GM19238 (cell line): ENCODE data around the gene CEP83.
"Not testable (repeated sequence)": the region's sequence is repeated elsewhere in the genome, so short reads cannot be mapped to it uniquely, and the experiment has no call there.

Experiments used
- DNase-seq: peaks from one replicate; pipeline ENCODE4 v3.0.0; 2011; ENCODE audit warnings: low spot score; ENCODE audit not compliant: insufficient read length

CEP83 gene

DNA sequence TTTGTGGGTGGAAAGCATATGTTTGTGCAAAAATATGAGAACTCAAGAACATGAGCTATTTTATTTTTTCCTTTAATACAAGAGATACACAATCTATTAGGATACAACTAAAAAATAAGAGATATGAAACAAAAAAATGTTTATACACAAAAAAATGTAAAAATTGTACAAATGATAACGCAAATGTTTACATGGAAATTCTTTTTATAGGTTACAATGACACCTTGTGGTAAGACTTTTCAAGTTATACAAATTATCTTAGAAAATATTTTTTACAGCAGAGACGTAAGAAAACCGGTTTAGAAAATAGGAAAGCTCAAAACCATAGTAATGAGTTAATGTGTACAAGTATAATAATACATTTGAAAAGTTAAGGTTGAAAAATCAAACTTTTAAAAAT, 25.5 kb downstream of the CEP83 start:
- DNase-seq: no peak

DNA sequence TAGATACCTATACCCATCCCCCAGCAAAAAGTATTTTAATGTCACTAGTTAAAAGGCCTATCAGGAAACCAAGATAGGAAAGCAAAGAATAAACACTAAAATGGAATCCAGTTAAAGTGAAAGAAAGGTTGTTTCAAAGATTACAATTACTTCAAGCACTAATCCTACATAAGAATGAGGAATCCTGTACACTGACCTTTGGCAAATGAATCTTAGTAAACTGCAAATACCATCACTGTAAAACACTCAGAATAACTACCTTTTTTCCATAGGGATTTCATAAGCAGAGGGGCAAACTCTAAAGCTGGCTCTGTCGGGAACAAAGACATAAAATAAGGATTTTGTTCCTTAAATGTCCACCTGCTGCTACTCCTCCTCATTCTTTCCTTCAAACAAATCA, 25.9 kb downstream of the CEP83 start:
- no peak for DNase-seq

DNA sequence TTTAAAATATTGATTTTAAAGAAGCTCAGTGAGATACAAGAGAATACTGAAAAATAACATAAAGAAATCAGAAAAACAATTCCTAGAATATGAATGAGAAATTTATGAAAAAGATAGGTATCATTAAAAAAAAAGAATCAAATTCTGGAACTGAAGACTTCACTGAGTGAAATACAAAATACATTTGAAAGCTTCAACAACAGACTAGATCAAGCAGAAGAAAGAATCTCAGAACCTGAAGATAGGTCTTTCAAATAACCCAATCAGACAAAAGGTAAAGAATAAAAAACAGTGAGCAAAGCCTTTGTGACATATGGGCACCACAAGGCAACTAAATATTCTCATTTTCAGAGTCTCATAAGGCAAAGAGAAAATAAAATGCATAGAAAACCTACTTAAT, 29.4 kb downstream of the CEP83 start:
- no peak for DNase-seq

DNA sequence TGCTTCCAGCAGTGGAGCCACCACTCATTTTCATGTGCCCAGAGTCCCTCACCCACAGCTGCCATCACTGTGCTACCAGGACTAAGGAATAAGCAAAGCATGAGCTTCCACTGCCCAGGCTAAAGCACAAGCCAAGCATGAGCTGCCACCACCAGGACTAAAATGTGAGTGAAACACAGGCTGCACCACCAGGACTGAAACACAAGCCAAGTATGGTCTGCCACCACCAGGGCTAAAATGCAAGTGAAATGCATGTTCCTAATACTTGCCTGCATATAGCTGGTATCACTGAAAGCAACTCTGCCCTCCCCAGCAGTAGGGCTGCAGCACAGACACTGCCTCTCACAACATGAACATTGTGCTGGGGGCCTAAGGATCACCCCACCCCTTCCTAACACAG, 30.0 kb downstream of the CEP83 start:
- no peak for DNase-seq

DNA sequence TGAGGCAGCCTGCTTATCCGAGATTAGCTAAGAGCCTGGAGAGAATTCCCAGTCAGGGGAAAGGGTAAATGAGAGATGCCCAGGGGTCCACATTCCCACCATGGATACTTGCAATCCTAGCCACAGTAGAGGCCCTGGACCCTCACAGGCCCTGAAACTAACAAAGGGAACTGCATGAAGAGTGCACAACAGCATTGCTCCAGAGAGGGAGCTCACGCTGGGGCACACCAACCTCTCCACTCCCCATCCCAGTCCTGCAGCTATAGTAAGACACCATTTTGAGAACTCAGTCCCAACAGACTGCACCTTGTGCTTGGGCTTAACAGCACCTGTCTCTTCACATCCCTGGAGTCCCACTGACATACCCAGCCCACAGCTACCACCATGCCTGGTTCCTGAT, 30.5 kb downstream of the CEP83 start:
- no peak for DNase-seq

DNA sequence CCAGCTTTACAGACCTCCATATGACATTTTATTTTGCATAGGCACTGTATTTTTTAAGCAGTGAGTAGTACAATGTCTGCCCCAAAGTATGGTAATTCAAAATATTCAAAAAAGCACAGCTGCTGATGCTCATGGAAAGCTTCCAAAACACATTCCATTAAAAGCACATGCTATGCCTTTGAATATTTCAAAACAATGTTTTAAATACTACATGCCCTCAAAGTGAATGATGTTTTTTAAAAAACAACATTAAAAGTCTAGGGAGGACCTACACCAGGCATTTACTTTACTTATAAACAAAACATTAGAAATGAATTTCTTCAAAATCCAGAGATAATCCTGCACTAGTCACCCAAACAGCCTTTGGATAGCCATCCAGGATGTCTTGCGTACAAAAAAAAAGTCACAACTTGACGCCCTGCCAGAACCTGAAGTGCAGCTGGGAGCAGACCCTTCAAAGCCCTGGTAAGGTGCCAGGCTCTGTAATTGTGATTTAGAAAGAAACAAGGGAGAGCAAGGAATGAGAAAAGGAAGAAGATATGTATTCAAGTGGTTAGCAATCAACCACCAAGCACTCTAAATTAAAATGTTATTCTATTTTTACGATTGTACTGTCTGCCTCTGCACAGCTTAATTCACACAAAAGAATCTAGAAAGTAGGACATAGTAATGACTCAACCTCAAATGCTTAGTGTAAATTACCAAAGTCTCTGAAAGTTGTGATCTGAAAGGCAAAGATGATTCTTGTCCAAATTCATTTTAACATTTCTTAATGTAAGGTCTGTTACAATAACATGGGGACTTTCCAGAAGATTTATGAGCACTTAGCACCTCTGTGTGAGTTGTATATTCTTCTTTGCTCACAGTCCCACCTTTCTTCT, 31.9 kb downstream of the CEP83 start:
- no peak for DNase-seq

DNA sequence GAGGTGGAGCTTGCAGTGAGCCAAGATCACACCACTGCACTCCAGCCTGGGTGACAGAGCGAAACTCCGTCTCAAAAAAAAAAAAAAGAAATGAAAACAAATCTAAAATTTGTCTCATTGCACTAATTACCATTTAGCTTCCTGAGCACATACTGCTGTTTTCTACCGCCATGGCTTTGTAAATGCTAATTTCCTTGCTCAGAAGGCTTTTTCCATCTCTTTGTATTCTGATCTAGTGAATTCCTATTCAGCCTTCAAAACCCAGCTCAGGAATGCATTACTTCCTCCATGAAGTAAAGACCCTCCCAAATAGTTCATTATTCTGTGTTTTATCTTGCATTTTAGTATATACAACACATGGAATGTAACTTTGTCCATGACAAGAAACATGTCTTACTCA, 33.6 kb downstream of the CEP83 start:
- DNase-seq: no peak

DNA sequence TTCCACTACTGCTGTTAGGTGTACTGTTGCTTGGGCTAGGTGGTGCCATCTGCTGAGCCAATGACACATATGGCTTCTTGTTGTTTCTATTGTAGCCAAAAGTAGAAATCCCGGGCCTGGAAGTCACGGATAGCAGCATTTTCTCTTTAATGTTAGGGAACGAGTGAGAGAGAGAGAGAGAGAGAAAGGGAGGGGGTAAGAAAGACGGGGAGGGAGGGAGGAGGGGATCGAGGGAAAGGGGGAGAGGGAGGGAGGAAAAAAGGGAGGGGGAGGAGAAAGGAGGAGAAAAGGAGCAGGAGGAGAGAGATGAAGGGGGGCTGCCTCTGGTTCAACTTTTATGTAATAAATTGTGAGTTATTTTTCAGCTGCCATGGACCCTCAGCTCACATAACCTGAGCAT, 34.8 kb downstream of the CEP83 start:
- not testable (repeated sequence) for DNase-seq

DNA sequence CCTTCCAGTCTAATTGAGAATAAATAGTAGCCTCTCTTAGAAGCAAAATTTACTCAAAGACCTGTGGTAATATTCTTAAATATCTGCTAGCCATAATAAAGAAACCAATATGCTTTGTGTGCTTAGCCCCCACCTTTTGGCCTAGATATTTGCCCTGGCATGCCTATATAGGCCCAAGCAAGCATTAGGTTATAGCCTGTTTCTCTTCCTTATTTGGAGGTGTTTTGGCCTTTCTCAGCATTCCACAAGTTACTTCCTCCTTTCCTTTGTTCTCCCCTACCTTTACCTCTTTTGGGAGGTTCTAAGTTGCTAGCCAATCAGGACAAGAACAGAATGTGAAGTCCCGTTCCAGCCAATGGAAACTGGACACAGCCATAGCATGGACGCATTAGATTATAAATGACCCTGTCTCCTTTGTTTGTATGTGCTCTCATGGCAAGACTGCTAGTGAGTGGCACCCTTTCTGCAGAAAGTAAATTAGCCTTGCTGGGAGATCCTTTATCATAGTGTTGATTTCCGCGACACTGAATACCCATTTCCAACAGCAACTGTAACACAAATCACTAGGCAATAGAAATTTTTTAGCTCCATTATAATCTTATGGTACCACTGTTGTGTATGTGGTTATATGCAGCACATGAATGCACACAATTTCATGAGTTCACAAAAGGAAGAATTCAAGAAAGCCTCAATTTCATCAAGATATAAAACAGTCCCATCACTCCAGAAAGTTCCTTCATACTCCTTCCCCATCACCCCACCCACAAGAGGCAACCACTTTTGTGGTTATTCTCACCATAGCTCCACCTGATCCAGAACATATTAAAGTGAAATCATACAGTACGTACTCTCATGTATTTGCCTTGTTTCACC, 37.6 kb downstream of the CEP83 start:
- no peak for DNase-seq

DNA sequence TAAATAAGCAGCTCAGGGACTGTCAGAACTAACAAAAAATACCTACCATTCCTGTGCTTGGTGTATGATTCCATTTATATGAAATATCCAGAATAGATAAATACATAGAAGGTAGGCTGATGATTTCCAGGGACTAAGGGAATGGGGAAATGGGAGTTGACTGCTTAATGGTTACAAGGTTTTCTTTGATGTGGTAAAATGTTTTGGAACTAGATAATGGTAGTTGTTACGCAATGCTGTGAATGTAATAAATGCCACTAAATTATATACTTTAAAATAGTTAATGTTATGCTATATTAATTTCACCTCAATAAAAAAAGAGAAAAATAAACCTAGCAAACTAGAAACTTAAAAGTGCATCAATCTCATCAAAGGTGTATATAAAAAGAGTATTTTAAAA, 41.1 kb downstream of the CEP83 start:
- no peak for DNase-seq

DNA sequence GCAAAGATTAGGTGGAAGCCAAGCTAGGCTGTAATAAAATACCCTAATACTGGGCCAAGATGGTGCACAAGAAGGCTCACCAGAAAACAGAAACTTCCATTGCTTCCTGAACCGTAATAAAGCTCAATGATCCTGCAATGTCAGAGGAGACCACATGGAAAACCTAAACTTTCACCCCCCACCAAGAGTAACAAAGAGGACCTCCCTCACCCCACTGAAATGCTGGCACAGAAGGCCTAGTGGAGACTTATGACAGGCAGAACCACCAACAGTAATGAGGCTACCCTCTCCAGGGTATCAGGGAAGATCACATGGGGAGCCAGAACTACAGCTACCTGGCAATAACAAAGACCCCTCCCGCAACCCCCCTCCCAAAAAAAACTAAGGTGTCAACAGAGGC, 43.1 kb downstream of the CEP83 start:
- DNase-seq: no peak

DNA sequence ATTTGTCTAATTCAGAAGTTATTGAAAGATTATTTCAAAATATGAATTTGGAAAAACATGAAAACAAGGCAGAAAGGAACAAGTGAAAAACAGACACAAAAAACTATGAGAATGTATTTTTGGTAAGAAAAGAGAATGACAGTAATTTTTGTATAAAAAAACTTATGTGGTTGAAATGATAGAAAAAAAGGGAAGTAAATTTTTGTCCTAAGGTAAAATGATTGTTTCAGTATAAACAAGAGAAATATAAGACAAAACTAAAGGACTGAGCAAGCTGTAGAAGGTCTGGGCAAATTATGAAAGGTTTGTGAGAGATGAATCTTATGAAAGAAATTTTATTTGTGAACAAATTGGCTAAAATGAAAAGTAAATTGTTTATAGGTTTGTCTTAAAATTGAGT, 44.6 kb downstream of the CEP83 start:
- DNase-seq: no peak

DNA sequence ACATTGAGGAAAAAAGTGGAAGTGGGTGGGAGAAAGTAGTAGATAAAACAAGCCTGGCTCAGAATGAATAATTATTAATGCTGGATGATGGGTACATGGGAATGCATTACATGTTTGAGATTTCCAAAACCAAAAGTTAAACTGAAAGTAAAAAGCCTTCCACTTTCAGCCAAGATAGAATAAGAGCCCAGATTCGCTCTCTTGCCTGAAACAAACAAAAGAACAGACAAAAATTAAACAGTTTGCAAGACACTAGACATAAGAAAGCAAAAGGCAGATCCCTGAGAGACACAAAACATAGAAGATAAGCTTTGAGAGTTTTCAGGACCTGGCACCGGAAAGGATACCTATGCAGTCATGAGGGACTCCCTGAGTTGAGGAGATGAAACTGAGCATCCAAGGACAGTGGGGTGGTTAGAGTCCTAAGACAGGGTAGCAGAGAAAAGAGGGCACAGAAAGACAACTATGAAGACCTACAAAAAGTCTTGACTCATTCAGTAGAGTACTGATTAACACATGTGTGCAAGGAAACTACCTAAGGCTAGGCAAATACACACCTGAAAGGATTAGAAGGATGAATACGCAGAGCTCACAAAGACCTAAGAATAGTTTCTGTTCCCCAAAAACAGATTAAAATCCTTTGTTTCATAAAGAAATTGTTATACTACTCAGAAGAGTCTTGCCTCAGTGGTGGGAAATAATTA, 54.1 kb downstream of the CEP83 start:
- DNase-seq: no peak

DNA sequence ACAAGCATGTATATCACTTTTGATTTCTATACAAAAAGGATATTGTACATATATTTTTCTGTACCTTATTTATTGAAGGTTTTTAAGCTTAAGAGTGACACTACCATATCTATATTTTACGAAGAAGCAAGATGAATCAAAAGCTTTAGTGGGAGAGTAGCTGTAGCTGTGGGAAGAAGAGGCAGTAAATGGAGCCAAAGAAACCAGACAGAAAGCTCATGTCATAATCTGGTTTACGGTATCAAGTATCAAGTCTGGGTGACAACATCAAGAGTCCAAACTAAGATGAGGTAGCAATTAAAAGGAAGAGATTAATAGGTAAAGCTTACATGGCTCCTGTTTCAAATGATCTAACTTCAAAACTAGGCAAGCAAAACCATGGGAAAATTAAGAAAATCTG, 54.8 kb downstream of the CEP83 start:
- DNase-seq: no peak

DNA sequence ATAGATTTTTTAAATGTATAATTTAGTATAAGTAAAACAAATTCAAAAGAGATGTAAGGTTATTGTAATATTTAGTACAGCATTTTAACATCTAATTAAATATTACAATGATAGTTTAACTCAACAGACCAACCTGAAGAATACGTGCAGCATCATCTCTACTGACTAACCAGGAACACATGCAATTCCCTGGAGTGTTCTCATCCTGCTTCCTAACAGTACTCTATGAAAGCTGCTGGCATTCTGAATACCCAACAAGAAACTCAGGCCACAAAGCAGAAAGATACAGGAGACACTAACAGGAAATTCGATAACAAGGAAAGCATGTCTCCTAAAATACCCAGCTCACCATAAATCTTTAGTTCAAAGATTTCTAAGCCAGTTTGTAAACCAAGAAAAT, 58.3 kb downstream of the CEP83 start:
- DNase-seq: no peak

DNA sequence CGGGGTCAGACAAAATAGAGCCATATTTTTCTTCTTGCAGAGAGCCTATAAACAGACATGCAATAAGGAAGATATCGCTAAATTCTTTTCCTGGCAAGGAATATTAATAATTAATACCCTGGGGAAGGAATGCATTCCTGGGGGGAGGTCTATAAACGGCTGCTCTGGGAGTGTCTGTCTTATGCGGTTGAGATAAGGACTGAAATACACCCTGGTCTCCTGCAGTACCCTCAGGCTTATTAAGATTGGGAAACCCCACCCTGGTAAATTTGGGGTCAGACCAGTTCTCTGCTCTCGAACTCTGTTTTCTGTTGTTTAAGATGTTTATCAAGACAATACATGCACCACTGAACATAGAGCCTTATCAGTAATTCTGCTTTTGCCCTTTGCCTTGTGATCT, 61.0 kb downstream of the CEP83 start:
- not testable (repeated sequence) for DNase-seq

DNA sequence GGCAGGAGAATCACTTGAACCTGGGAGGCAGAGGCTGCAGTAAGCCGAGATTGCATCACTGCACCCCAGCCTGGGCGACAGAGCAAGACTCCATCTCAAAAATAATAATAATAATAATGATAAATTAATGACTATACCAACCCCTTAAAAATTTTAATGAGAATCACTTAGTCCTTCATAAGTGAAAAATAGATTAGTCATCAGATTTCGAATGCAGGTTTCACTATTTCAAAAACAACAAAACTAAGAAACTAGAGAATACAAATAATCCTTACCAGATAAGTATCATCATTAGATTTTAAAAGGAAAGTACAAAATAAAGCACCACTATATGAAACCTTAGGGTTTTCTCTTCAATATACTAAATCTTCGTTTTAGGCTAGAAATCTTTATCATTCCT, 62.3 kb downstream of the CEP83 start:
- DNase-seq: no peak

DNA sequence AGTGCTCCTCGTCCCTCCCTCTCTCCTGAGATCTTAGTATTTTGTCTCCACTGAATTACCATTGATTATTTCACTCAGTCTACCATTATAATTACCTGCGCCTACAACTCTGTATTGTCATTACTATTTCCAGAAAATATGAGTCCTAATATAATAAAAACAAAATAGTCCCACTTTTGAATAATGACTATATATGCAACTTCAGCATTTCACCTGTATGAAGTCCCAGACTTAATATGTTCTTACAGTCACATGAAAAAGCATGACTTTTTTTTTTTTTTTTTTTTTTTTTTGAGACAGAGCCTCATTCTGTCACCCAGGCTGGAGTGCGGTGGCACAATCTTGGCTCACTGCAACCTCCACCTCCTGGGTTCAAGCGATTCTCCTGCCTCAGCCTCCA, 63.7 kb downstream of the CEP83 start:
- not testable (repeated sequence) for DNase-seq

DNA sequence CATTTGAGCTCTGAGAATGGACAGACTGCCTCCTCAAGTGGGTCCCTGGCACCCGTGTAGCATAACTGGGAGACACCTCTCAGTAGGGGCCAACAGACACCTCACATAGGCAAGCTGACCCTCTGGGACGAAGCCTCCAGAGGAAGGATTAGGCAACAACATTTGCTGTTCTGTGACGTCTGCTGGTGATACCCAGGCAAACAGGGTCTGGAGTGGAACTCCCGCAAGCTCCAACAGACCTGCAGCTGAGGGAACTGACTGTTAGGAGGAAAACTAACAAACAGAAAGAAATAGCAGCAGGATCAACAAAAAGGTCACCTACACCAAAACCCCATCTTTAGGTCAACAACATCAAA, 69.6 kb downstream of the CEP83 start:
- DNase-seq: no peak

DNA sequence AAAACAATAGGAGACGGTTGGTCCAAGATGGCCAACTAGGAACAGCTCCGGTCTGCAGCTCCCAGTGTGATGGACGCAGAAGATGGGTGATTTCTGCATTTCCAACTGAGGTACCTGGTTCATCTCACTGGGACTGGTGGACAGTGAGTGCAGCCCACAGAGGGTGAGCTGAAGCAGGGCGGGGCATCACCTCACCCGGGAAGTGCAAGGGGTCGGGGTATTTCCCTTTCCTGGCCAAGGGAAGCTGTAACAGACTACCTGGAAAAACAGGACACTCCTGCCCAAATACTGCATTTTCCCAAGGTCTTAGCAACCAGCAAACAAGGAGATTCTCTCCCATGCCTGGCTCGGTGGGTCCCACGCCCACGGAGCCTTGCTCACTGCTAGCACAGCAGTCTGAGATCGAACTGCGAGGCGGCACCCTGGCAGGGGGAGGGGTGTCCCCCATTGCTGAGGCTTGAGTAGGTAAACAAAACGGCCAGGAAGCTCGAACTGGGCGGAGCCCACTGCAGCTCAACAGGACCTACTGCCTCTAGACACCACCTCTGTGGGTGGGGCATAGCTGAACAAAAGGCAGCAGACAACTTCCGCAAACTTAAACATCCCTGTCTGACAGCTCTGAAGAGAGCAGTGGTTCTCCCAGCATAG, 70.1 kb downstream of the CEP83 start:
- DNase-seq: not testable (repeated sequence)

DNA sequence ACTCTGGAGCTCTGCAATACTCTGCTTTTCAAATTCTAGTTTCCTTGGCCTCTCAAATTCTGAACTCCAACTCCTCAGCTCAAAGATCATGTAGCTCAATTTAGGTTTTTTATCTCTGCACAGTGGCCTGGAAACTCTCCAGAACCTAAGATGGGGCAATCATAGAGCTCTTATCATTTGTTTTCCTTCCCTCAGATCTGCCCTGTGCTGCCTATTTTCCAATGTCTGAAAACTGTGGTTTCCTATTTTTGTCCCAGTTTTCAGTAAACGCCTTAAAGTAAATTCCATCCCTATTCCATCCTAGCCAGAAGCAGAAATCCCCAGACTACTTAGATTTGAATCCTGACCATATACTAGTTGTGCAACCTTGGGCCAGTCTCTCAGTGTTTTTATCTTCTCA, 73.2 kb downstream of the CEP83 start:
- no peak for DNase-seq

DNA sequence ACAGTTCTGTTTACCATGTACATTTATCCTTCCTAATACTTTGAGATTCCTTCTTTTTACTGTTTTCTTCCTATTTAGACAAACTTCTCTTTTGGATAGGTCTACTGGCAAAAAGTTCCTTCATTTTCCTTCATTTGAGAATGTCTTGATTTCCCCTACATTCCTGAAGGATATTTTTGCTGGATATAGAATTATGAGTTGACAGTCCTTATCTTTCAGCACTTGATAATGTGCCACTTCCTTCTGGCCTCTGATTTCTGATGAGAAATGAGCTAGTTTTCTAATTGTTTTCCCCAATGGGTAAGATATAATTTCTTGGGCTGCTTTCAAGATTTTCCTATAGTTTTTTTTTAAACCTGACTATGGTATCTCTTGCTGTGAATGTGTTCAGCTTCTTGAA, 75.6 kb downstream of the CEP83 start:
- DNase-seq: no peak
